Stomach smooth muscle (tissue), 2 donors: ENCODE results near the gene ANGPT4.
"Not testable (repeated sequence)": the region's sequence is repeated elsewhere in the genome, so short reads cannot be mapped to it uniquely, and the experiment has no call there.

Source experiments
- H3K27ac ChIP-seq: one replicate; pipeline ENCODE4 v1.7.0; 2013; ENCODE audit warnings: mild to moderate bottlenecking, low read length, inconsistent platforms
- H3K27me3 ChIP-seq, 2 donors: one replicate each; pipeline ENCODE4 v1.7.0; 2013; ENCODE audit warnings: low read length in 2 of 2; ENCODE audit not compliant: insufficient read depth in 2 of 2, control insufficient read depth in 1 of 2
- H3K36me3 ChIP-seq, 2 donors: one replicate each; pipeline ENCODE4 v1.7.0; 2013; ENCODE audit warnings: low read length in 2 of 2; ENCODE audit not compliant: control insufficient read depth in 2 of 2, insufficient read depth in 2 of 2
- H3K4me1 ChIP-seq: one replicate; pipeline ENCODE4 v1.7.0; 2013; ENCODE audit warnings: low read length; ENCODE audit not compliant: control insufficient read depth, insufficient read depth
- H3K4me3 ChIP-seq, 2 donors: one replicate each; pipeline ENCODE4 v1.7.0; 2013; ENCODE audit warnings: low read length in 2 of 2
- H3K9ac ChIP-seq, 2 donors: one replicate each; pipeline ENCODE4 v1.7.0; 2013; ENCODE audit warnings: low read length in 2 of 2, mild to moderate bottlenecking in 1 of 2
- H3K9me3 ChIP-seq, 2 donors: one replicate each; pipeline ENCODE4 v1.7.0; 2013; ENCODE audit warnings: low read length in 2 of 2; ENCODE audit not compliant: control insufficient read depth in 2 of 2
- donor health status: healthy.
- donor health status: Pancreatic carcinoma.

The ANGPT4 gene

GRCh38 chr20:906703-907270 lies 9.3 kb downstream of the ANGPT4 start:
- Histone ChIP-seq H3K36me3 (no peaks in the 10 kb centered on the region), H3K27me3 (peaks cover 0 to 2% of the 10 kb centered on the region in 2 donors), H3K9ac (no peak overlapping the region), H3K9me3 (no peaks in the 10 kb centered on the region), H3K4me3 (no peak overlapping the region), H3K4me1 (peaks cover 2% of the 10 kb centered on the region), H3K27ac (no peak overlapping the region)

GRCh38 chr20:906001-906520 lies 10.1 kb downstream of the ANGPT4 start:
- H3K9ac ChIP-seq: no peak overlapping the region
- H3K27ac ChIP-seq: no peak overlapping the region
- peaks cover 0 to 3% of the 10 kb centered on the region in 2 donors for H3K9me3 ChIP-seq
- H3K27me3 ChIP-seq: no peaks in the 10 kb centered on the region
- peaks cover 1% of the 10 kb centered on the region for H3K4me1 ChIP-seq
- no peak overlapping the region for H3K4me3 ChIP-seq
- no peaks in the 10 kb centered on the region for H3K36me3 ChIP-seq

GRCh38 chr20:905396-905961 lies 10.7 kb downstream of the ANGPT4 start:
- H3K4me3 ChIP-seq: no peak overlapping the region
- H3K27ac ChIP-seq: no peak overlapping the region

GRCh38 chr20:904039-904545 lies 12.0 kb downstream of the ANGPT4 start:
- no peak overlapping the region for H3K27ac ChIP-seq
- H3K4me1 ChIP-seq: no peaks in the 10 kb centered on the region
- H3K9me3 ChIP-seq: peaks cover 0 to 3% of the 10 kb centered on the region in 2 donors
- H3K27me3 ChIP-seq: no peaks in the 10 kb centered on the region
- H3K4me3 ChIP-seq: no peak overlapping the region
- no peaks in the 10 kb centered on the region for H3K36me3 ChIP-seq
- H3K9ac ChIP-seq: no peak overlapping the region

More at GRCh38 chr20:905396-905961, 10.7 kb downstream of the ANGPT4 start:
- no peaks in the 10 kb centered on the region for H3K27me3 ChIP-seq
- H3K9ac ChIP-seq: no peak overlapping the region
- no peaks in the 10 kb centered on the region for H3K4me1 ChIP-seq
- H3K36me3 ChIP-seq: no peaks in the 10 kb centered on the region
- H3K9me3 ChIP-seq: peaks cover 0 to 3% of the 10 kb centered on the region in 2 donors

GRCh38 chr20:897436-897835 lies 18.7 kb downstream of the ANGPT4 start:
- not testable (repeated sequence) for H3K9me3 ChIP-seq, H3K36me3 ChIP-seq, H3K4me1 ChIP-seq, H3K27me3 ChIP-seq, H3K9ac ChIP-seq, H3K4me3 ChIP-seq, H3K27ac ChIP-seq

- Histone ChIP-seq H3K9ac (no peak overlapping the region), H3K4me3 (no peak overlapping the region), H3K36me3 (no peaks in the 10 kb centered on the region), H3K4me1 (no peaks in the 10 kb centered on the region), H3K9me3 (peaks cover 0 to 2% of the 10 kb centered on the region in 2 donors), H3K27ac (no peak overlapping the region), H3K27me3 (peaks cover 0 to 4% of the 10 kb centered on the region in 2 donors)
These were observed 19.6 kb downstream of the ANGPT4 start for GRCh38 chr20:896501-897025.

GRCh38 chr20:892371-892770 lies 23.8 kb downstream of the ANGPT4 start:
- not testable (repeated sequence) for H3K4me1 ChIP-seq, H3K36me3 ChIP-seq, H3K27ac ChIP-seq, H3K9ac ChIP-seq, H3K27me3 ChIP-seq, H3K4me3 ChIP-seq, H3K9me3 ChIP-seq

GRCh38 chr20:891706-892080 lies 24.4 kb downstream of the ANGPT4 start:
- Histone ChIP-seq H3K36me3 (no peaks in the 10 kb centered on the region), H3K27ac (no peak overlapping the region), H3K4me3 (no peak overlapping the region), H3K9ac (no peak overlapping the region), H3K27me3 (peaks cover 0 to 2% of the 10 kb centered on the region in 2 donors), H3K9me3 (no peaks in the 10 kb centered on the region), H3K4me1 (peaks cover 6% of the 10 kb centered on the region)

GRCh38 chr20:891058-891705 lies 25.0 kb downstream of the ANGPT4 start:
- Histone ChIP-seq H3K27ac (no peak overlapping the region), H3K27me3 (no peaks in the 10 kb centered on the region), H3K4me3 (no peak overlapping the region), H3K9me3 (no peaks in the 10 kb centered on the region), H3K9ac (no peak overlapping the region), H3K36me3 (no peaks in the 10 kb centered on the region), H3K4me1 (peaks cover 6% of the 10 kb centered on the region)

- H3K9ac ChIP-seq: no peak overlapping the region
- H3K27me3 ChIP-seq: no peaks in the 10 kb centered on the region
- no peak overlapping the region for H3K4me3 ChIP-seq
- H3K27ac ChIP-seq: no peak overlapping the region
- H3K36me3 ChIP-seq: no peaks in the 10 kb centered on the region
- H3K9me3 ChIP-seq: no peaks in the 10 kb centered on the region
- H3K4me1 ChIP-seq: peaks cover 6% of the 10 kb centered on the region
These were observed 25.5 kb downstream of the ANGPT4 start for GRCh38 chr20:890666-891057.
